GM21619 (cell line): Measurements from ENCODE around the gene TBC1D23.
"Not testable (repeated sequence)": the region's sequence is repeated elsewhere in the genome, so short reads cannot be mapped to it uniquely, and the experiment has no call there.

Source experiments
- ATAC-seq: cut with Tn5 transposase; IDR thresholded peaks from one replicate; pipeline ENCODE4 v1.9.1; 2021; ENCODE audit not compliant: unreplicated experiment

The TBC1D23 gene

GRCh38 chr3:100295089-100295488 lies 34.3 kb downstream of the TBC1D23 start:
- no peak for ATAC-seq

- no peak for ATAC-seq
Observed at GRCh38 chr3:100297784-100298183, 37.0 kb downstream of the TBC1D23 start.

- ATAC-seq = no peak
Observed at GRCh38 chr3:100299016-100299415, 38.2 kb downstream of the TBC1D23 start.

GRCh38 chr3:100306695-100307094 lies 45.9 kb downstream of the TBC1D23 start:
- no peak for ATAC-seq

- no peak for ATAC-seq
Observed at GRCh38 chr3:100310355-100310965, 49.7 kb downstream of the TBC1D23 start.

GRCh38 chr3:100311011-100311410 lies 50.2 kb downstream of the TBC1D23 start:
- no peak for ATAC-seq

- ATAC-seq = peak; percentile 78
Observed at GRCh38 chr3:100316641-100317069, 55.9 kb downstream of the TBC1D23 start.

GRCh38 chr3:100317912-100318311 lies 57.1 kb downstream of the TBC1D23 start:
- ATAC-seq = peak; percentile 59

- ATAC-seq = no peak
Observed at GRCh38 chr3:100319951-100320350, 59.2 kb downstream of the TBC1D23 start.

GRCh38 chr3:100324044-100324443 lies 63.3 kb downstream of the TBC1D23 start:
- ATAC-seq = no peak

GRCh38 chr3:100325827-100326226 lies 65.0 kb downstream of the TBC1D23 start:
- ATAC-seq = no peak

GRCh38 chr3:100327377-100327776 lies 66.6 kb downstream of the TBC1D23 start:
- not testable (repeated sequence) for ATAC-seq

- ATAC-seq = no peak
Observed at GRCh38 chr3:100329800-100330489, 69.2 kb downstream of the TBC1D23 start.

- no peak for ATAC-seq
Observed at GRCh38 chr3:100330651-100331050, 69.9 kb downstream of the TBC1D23 start.

- ATAC-seq = no peak
Observed at GRCh38 chr3:100331660-100332059, 70.9 kb downstream of the TBC1D23 start.

GRCh38 chr3:100333051-100333450 lies 72.3 kb downstream of the TBC1D23 start:
- no peak for ATAC-seq

- ATAC-seq = peak; percentile 29
Observed at GRCh38 chr3:100333970-100334487, 73.2 kb downstream of the TBC1D23 start.

- peak; percentile 96 for ATAC-seq
Observed at GRCh38 chr3:100334488-100335351, 73.9 kb downstream of the TBC1D23 start, which contains the start of gene NIT2. NIT2 (plus strand) TSS chr3:100334757; CDS start chr3:100334792, 35 bp downstream.

GRCh38 chr3:100335434-100335833 lies 74.6 kb downstream of the TBC1D23 start:
- peak; percentile 44 for ATAC-seq

- not testable (repeated sequence) for ATAC-seq
Observed at GRCh38 chr3:100336229-100336628, 75.4 kb downstream of the TBC1D23 start.

GRCh38 chr3:100338911-100339310 lies 78.1 kb downstream of the TBC1D23 start:
- no peak for ATAC-seq
